ENCODE data around the gene CLECL1. TPM values are rescaled to one million over a fixed set of nuclear protein-coding genes. Genes with fewer than 3 reads are reported as not detected.

CLECL1 gene
- total RNA-seq (2022; extraction: Qiagen RNA extraction), result not detected in 5 replicates

DNA sequence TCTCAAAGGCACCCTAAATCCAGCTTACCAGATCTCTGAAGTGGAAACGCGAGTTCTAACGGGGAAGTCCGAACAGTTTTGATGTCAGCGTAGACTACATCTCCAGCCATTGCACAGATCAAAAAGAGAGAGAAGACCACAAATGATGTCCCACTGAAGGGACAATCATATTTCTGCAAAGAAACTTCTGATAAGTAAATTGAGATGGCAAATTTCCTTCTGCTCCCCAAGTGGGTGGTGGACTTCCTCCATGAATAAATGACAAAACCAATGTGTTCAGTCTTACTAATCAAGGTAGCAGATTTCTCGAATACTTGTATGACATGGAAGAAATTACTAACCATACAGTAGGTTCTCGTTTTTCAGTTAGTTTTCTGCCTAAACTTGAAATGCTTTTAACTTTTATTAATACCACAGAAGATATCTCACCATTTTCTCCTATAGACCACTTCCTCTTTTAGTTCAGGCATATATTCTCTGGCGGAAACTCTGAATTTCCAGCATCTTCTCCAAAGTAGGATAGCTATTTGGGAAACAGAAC, at the start of gene CLECL1:
Gene CLECL1 (minus strand): TSS at position 177 of the 541 bp plus-strand sequence.

GRCh38 chr12:9760699-9761418, 28.0 kb upstream of the CLECL1 start, which contains the start of gene CD69:
CD69 (minus strand) TSS chr12:9760901; CDS start chr12:9760820, 81 bp downstream.

Other genes starting within 250 kb of the CLECL1 start
- not detected in 5 replicates for gene KLRB1, start 125.2 kb downstream of the CLECL1 start, total RNA-seq (2022; extraction: Qiagen RNA extraction)
- 0.27 to 1.1 TPM (median 0.48 TPM) in 5 replicates for gene CLEC2D, start 63.4 kb downstream of the CLECL1 start, total RNA-seq (2022; extraction: Qiagen RNA extraction)
- not detected in 5 replicates for gene CD69, start 27.8 kb upstream of the CLECL1 start, total RNA-seq (2022; extraction: Qiagen RNA extraction)
- gene KLRF1, start 94.4 kb upstream of the CLECL1 start, total RNA-seq (2022; extraction: Qiagen RNA extraction), result not detected in 5 replicates
- gene CLEC2B, start 136.3 kb upstream of the CLECL1 start, total RNA-seq (2022; extraction: Qiagen RNA extraction), result 1.00 to 2.1 TPM (median 1.3 TPM) in 5 replicates
- gene KLRF2, start 148.4 kb upstream of the CLECL1 start, total RNA-seq (2022; extraction: Qiagen RNA extraction), result not detected in 5 replicates
- not detected in 5 replicates for gene CLEC2A, start 199.3 kb upstream of the CLECL1 start, total RNA-seq (2022; extraction: Qiagen RNA extraction)
- gene CLEC12A, start 238.3 kb upstream of the CLECL1 start, total RNA-seq (2022; extraction: Qiagen RNA extraction), result not detected in 5 replicates

Data from A549 treated with Mapracorat at 1 μM for 4 hours (cell line).